DND-41 (cell line): ENCODE results near the gene PNPLA8.

Source experiments
- EZH2 ChIP-seq: IDR thresholded peaks from 3 replicates; pipeline ENCODE4 v1.6.1; 2012; ENCODE audit warnings: borderline replicate concordance, low read depth, mild to moderate bottlenecking, moderate library complexity, low read length, inconsistent platforms; ENCODE audit not compliant: severe bottlenecking
- TF ChIP-seq, protein P1 (sequence below): IDR thresholded peaks from 2 replicates; pipeline ENCODE4 v1.5.1; 2012; ENCODE audit warnings: borderline replicate concordance, low read length, moderate library complexity, mild to moderate bottlenecking; ENCODE audit not compliant: poor library complexity, severe bottlenecking; ENCODE audit errors: extremely low read depth

DNA sequence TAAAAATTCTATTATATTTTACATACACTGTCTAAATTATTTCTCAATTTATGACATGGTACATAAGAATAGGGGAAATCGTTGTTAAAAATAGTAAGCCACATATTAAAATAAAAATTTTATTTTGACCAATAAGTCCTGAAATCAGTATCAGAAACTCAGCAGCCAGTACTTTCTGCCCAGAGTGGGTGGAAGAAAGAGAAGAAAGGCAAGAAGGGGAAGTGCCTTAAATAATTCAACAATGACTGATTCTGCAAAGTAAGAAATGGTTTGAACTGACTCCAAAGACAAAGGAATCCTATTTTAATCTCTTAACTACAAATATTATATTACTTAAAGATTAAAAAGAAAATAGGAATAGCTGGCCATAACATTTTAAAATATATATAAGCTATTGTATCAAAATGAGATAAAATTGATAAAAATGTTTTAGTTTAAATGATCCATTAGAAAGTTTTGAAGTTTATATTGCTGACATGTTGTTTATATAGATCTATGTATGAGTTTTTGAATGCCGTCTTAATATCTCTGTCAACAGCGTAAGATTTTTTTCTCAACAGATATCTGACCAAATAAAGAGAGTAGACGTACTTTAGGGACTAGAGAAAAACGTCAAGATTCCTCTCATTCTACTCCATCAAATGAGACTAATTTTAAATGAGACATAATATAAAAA lies 39.5 kb downstream of the PNPLA8 start:
- TF ChIP-seq, protein P1, sequence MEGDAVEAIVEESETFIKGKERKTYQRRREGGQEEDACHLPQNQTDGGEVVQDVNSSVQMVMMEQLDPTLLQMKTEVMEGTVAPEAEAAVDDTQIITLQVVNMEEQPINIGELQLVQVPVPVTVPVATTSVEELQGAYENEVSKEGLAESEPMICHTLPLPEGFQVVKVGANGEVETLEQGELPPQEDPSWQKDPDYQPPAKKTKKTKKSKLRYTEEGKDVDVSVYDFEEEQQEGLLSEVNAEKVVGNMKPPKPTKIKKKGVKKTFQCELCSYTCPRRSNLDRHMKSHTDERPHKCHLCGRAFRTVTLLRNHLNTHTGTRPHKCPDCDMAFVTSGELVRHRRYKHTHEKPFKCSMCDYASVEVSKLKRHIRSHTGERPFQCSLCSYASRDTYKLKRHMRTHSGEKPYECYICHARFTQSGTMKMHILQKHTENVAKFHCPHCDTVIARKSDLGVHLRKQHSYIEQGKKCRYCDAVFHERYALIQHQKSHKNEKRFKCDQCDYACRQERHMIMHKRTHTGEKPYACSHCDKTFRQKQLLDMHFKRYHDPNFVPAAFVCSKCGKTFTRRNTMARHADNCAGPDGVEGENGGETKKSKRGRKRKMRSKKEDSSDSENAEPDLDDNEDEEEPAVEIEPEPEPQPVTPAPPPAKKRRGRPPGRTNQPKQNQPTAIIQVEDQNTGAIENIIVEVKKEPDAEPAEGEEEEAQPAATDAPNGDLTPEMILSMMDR, result no peak
- no peak for TF ChIP-seq EZH2
